HEK293 (cell line): Measurements from ENCODE around the gene PCNX3.

ENCODE experiments used
- CTCF ChIA-PET: fragments of 350-600 bp; formaldehyde crosslinking; extraction: SDS; loops from one replicate; lab custom pipeline; 2021; ENCODE audit warnings: antibody characterized with exemption; lab: Yijun Ruan, JAX
- POLR2A ChIA-PET: fragments of 300-600 bp; formaldehyde crosslinking; extraction: SDS; loops from one replicate; lab custom pipeline; 2020; ENCODE audit warnings: antibody characterized with exemption, inconsistent platforms; lab: Yijun Ruan, JAX
- H3K27ac ChIP-seq: fragments of 200-500 bp; sonication (Bioruptor generic); 2 replicates; pipeline ENCODE4 v1.5.1; 2014; ENCODE audit warnings: low read depth, low read length, control low read depth, inconsistent platforms; ENCODE audit errors: extremely low read depth
- H3K36me3 ChIP-seq, 2 experiments: fragments of 200-500 bp in 1 of 2; sonication (Bioruptor generic) in 1 of 2; 1 replicate in 1 of 2; 2 replicates in 1 of 2; pipeline ENCODE4 v1.5.1; 2014 to 2017; ENCODE audit warnings: inconsistent platforms in 2 of 2, low read length in 2 of 2; ENCODE audit not compliant: control insufficient read depth in 2 of 2, insufficient read depth in 1 of 2
- H3K4me1 ChIP-seq: fragments of 200-500 bp; sonication (Bioruptor generic); 2 replicates; pipeline ENCODE4 v1.5.1; 2014; ENCODE audit warnings: mild to moderate bottlenecking, low read length, inconsistent platforms; ENCODE audit not compliant: control insufficient read depth, insufficient read depth
- H3K4me3 ChIP-seq: 2 replicates; pipeline ENCODE4 v1.5.1; 2011; ENCODE audit warnings: low read depth, mild to moderate bottlenecking, control low read depth, low read length, moderate library complexity
- H3K9me3 ChIP-seq: fragments of 200-500 bp; sonication (Bioruptor generic); 2 replicates; pipeline ENCODE4 v1.5.1; 2014; ENCODE audit warnings: low read depth, low read length, inconsistent platforms; ENCODE audit not compliant: control insufficient read depth, insufficient read depth
- GLIS2 ChIP-seq: fragments of 450-650 bp; formaldehyde crosslinking; IDR thresholded peaks from 2 replicates; pipeline ENCODE4 v1.5.1; 2016; ENCODE audit warnings: missing biosample characterization, missing genetic modification characterization
- KLF9 ChIP-seq: fragments of 450-650 bp; formaldehyde crosslinking; IDR thresholded peaks from 2 replicates; pipeline ENCODE4 v1.5.1; 2016; ENCODE audit warnings: missing biosample characterization, missing genetic modification characterization, low read depth
- MYNN ChIP-seq: fragments of 450-650 bp; formaldehyde crosslinking; IDR thresholded peaks from 2 replicates; pipeline ENCODE4 v1.5.1; 2016; ENCODE audit warnings: missing biosample characterization, missing genetic modification characterization, borderline replicate concordance
- PRDM10 ChIP-seq: fragments of 450-650 bp; formaldehyde crosslinking; IDR thresholded peaks from 2 replicates; pipeline ENCODE4 v1.5.1; 2016; ENCODE audit warnings: missing biosample characterization, missing genetic modification characterization
- YY1 ChIP-seq: fragments of 450-650 bp; formaldehyde crosslinking; IDR thresholded peaks from 2 replicates; pipeline ENCODE4 v1.5.1; 2018; ENCODE audit warnings: missing biosample characterization, missing genetic modification characterization
- ZNF146 ChIP-seq: fragments of 450-650 bp; formaldehyde crosslinking; IDR thresholded peaks from 2 replicates; pipeline ENCODE4 v1.5.1; 2016; ENCODE audit warnings: missing biosample characterization, missing genetic modification characterization
- ZNF175 ChIP-seq: fragments of 450-650 bp; formaldehyde crosslinking; IDR thresholded peaks from 2 replicates; pipeline ENCODE4 v1.5.1; 2016; ENCODE audit warnings: missing biosample characterization, missing genetic modification characterization
- ZNF266 ChIP-seq: fragments of 450-650 bp; formaldehyde crosslinking; IDR thresholded peaks from 2 replicates; pipeline ENCODE4 v1.5.1; 2016; ENCODE audit warnings: missing biosample characterization, missing genetic modification characterization, low read depth
- ZNF350 ChIP-seq: fragments of 450-650 bp; formaldehyde crosslinking; IDR thresholded peaks from 2 replicates; pipeline ENCODE4 v1.5.0; 2017; ENCODE audit warnings: missing biosample characterization, mild to moderate bottlenecking, missing genetic modification characterization
- ZNF362 ChIP-seq: fragments of 450-650 bp; formaldehyde crosslinking; IDR thresholded peaks from 2 replicates; pipeline ENCODE4 v1.5.1; 2016; ENCODE audit warnings: missing biosample characterization, missing genetic modification characterization
- ZNF433 ChIP-seq: fragments of 450-650 bp; formaldehyde crosslinking; IDR thresholded peaks from 2 replicates; pipeline ENCODE4 v1.5.1; 2016; ENCODE audit warnings: missing biosample characterization, missing genetic modification characterization, low read depth
- ZNF621 ChIP-seq: fragments of 450-650 bp; formaldehyde crosslinking; IDR thresholded peaks from 2 replicates; pipeline ENCODE4 v1.5.1; 2017; ENCODE audit warnings: missing biosample characterization, missing genetic modification characterization
- ZNF837 ChIP-seq: fragments of 450-650 bp; formaldehyde crosslinking; IDR thresholded peaks from 2 replicates; pipeline ENCODE4 v1.5.1; 2016; ENCODE audit warnings: missing biosample characterization, missing genetic modification characterization
- TF ChIP-seq, protein P1 (sequence below): IDR thresholded peaks from 2 replicates; pipeline ENCODE4 v1.6.1; 2011; ENCODE audit warnings: mild to moderate bottlenecking, low read depth, low read length, borderline replicate concordance

Gene PCNX3

DNA sequence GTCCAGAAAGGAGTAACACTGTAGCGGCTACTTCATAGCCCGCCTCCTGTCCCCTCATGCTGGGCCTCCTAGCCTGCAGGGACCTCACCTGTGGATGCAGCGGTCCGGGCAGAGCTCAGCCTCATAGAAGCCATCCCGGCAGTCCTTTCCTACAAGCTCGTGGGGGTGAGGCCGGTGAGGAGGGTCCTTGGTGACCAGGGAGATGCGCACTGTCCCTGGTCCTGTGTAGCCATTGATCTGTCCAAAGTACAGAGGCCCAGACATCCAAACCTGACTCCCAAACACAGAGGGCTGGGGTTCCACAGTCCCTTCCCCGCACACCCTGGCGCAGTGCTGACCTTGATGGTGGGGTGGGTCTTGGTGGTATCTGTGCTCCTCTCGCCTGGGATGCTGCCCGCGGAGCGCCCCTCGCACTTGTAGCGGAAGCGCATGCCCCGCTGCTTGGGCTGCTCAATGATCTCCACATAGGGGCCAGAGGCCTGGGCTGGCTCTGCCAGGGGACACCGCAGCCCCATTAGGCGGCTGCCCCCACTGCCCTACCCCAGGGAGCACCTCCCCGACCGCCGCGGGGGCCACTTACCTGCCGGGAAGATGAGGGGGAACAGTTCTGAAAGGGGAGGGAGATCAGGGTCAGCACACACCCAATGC is 46.1 kb downstream of the PCNX3 start:
- Histone ChIP-seq H3K9me3 (no peaks in the 10 kb centered on the region), H3K36me3 (peaks cover 7 to 47% of the 10 kb centered on the region in 2 experiments; a peak in 2 of 3 replicates), H3K4me1 (no peaks in the 10 kb centered on the region), H3K27ac (peak overlapping the region; percentile 4; the same call in 1 of the 2 replicates), H3K4me3 (peak overlapping the region; percentile 82)
- CTCF ChIA-PET, result interaction anchor here (0.7 to 1.1 kb wide), 4 partner anchors 130 to 383 kb away, joined by 3 read pairs; no protein-coding TSS in a partner anchor
- TF ChIP-seq ZNF837 (tag by site-specific recombination) (no peak), ZNF362 (tag by site-specific recombination) (no peak), YY1 (tag by site-specific recombination) (no peak), ZNF621 (no peak), PRDM10 (no peak), GLIS2 (peak; percentile 14; the same call in 1 of the 2 replicates), ZNF350 (tag by site-specific recombination) (no peak), ZNF433 (tag by site-specific recombination) (no peak)
- TF ChIP-seq, protein P1, sequence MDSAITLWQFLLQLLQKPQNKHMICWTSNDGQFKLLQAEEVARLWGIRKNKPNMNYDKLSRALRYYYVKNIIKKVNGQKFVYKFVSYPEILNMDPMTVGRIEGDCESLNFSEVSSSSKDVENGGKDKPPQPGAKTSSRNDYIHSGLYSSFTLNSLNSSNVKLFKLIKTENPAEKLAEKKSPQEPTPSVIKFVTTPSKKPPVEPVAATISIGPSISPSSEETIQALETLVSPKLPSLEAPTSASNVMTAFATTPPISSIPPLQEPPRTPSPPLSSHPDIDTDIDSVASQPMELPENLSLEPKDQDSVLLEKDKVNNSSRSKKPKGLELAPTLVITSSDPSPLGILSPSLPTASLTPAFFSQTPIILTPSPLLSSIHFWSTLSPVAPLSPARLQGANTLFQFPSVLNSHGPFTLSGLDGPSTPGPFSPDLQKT, result no peak
- POLR2A ChIA-PET, result interaction anchor here (0.6 to 3.0 kb wide), 9 partner anchors 9 to 229 kb away, joined by 4 to 34 read pairs (median 5); partner anchors contain the start of genes CCDC85B, FIBP, MAP3K11 and PCNX3

DNA sequence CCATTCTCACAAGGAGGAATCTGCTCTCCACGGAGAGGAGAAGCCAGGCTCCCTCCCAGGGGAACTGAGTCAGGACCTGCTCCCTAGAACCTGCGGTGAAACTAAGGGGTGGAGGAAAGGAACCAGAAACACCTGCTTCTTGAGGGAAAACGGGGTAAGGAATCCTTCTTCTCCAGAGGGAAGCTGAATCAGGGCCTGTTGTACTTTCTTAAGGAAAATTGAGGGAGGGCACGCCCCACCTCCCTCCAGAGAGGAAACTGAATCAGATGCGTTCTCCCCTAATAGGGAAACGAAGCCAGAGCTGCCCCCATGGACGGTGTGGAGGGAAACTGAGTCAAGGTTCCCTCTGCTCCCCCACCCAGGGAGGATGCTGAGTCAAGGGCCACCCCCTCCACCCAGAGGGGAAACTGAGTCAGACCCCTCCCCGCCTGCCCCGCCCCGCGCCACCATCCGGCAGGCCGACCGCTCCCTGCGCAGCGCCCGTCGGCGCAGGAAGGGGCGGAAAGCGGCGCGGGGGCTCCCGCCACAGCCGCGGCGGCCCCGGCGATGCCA is 46.7 kb downstream of the PCNX3 start:
- ChIA-PET CTCF (interaction anchor here (0.7 kb wide), 1 partner anchor 382 kb away, joined by 3 read pairs; no protein-coding TSS in a partner anchor), POLR2A (interaction anchor here (1.0 to 3.0 kb wide), 16 partner anchors 9 to 228 kb away, joined by 3 to 34 read pairs (median 7); partner anchors contain the start of genes CCDC85B, FIBP, KAT5 and MALAT1)
- TF ChIP-seq MYNN (tag by site-specific recombination), result no peak
- TF ChIP-seq KLF9, result peak; percentile 40
- TF ChIP-seq ZNF175, result no peak
- no peak for TF ChIP-seq ZNF146
- no peak for TF ChIP-seq ZNF266

More for the DNA sequence above, 46.7 kb downstream of the PCNX3 start:
- H3K4me1 ChIP-seq, result no peaks in the 10 kb centered on the region
- H3K9me3 ChIP-seq, result no peaks in the 10 kb centered on the region
- peak overlapping the region; percentile 93; the same call in 1 of the 2 replicates for H3K27ac ChIP-seq
- H3K36me3 ChIP-seq, result peaks cover 7 to 41% of the 10 kb centered on the region in 2 experiments; a peak in 2 of 3 replicates
- H3K4me3 ChIP-seq, result peak overlapping the region; percentile 82
